ENCODE results near the gene CEACAM19. TPM values are rescaled to one million over a fixed set of nuclear protein-coding genes. Genes with fewer than 3 reads are reported as not detected.

CEACAM19 gene
- total and polyA plus RNA-seq, 8 donors = 0.58 to 17.0 (median 2.8) TPM

- H3K27me3 ChIP-seq = peaks cover 0 to 13% (median 0%) of the 10 kb centered on the region in 3 donors
- no peak overlapping the region for H3K27ac ChIP-seq
- no peaks in the 10 kb centered on the region for H3K9me3 ChIP-seq
- 85 to 93% (median 90%) methylated on average over 13 to 17 of the region's 17 CpGs for WGBS, 5 donors
- DNase-seq = no peak
- no peak overlapping the region for H3K4me3 ChIP-seq
- intact Hi-C loops (cut with DNase I; ENCODE audit: low total_unique reads) = no loop called here
- no peaks in the 10 kb centered on the region for H3K36me3 ChIP-seq
- H3K4me1 ChIP-seq = peaks cover 0 to 7% (median 0%) of the 10 kb centered on the region in 4 donors
- TF ChIP-seq EP300 (IDR thresholded peaks at IDR 0.05) = no peak
- no peak for TF ChIP-seq POLR2A (IDR thresholded peaks at IDR 0.05)
- TF ChIP-seq POLR2AphosphoS5 (IDR thresholded peaks at IDR 0.05) = no peak
- TF ChIP-seq CTCF (IDR thresholded peaks at IDR 0.05) = no peak
Observed at GRCh38 chr19:44702551-44703176, 31.4 kb downstream of the CEACAM19 start.

- 91 to 95% (median 93%) methylated on average over 14 to 28 of the region's 28 CpGs for WGBS, 5 donors
- intact Hi-C loops (cut with DNase I; ENCODE audit: low total_unique reads) = no loop called here
Observed at GRCh38 chr19:44703336-44704078, 32.2 kb downstream of the CEACAM19 start.

GRCh38 chr19:44704982-44705381, 33.7 kb downstream of the CEACAM19 start:
- peaks cover 0 to 7% (median 0%) of the 10 kb centered on the region in 4 donors for H3K4me1 ChIP-seq
- intact Hi-C loops (cut with DNase I; ENCODE audit: low total_unique reads) = no loop called here
- H3K9me3 ChIP-seq = no peaks in the 10 kb centered on the region
- H3K27me3 ChIP-seq = no peaks in the 10 kb centered on the region
- H3K36me3 ChIP-seq = no peaks in the 10 kb centered on the region
- WGBS, 5 donors = 84 to 98% (median 97%) methylated on average over 1 of the region's 1 CpG
- no peak overlapping the region for H3K4me3 ChIP-seq
- H3K27ac ChIP-seq = no peak overlapping the region
- no peak for TF ChIP-seq EP300 (IDR thresholded peaks at IDR 0.05)
- no peak for TF ChIP-seq CTCF (IDR thresholded peaks at IDR 0.05)
- no peak for TF ChIP-seq POLR2AphosphoS5 (IDR thresholded peaks at IDR 0.05)
- TF ChIP-seq POLR2A (IDR thresholded peaks at IDR 0.05) = no peak
- DNase-seq = no peak

More at GRCh38 chr19:44703336-44704078, 32.2 kb downstream of the CEACAM19 start:
- H3K36me3 ChIP-seq = no peaks in the 10 kb centered on the region
- peaks cover 0 to 7% (median 0%) of the 10 kb centered on the region in 3 donors for H3K27me3 ChIP-seq
- H3K9me3 ChIP-seq = no peaks in the 10 kb centered on the region
- no peak overlapping the region for H3K27ac ChIP-seq
- no peak for TF ChIP-seq POLR2AphosphoS5 (IDR thresholded peaks at IDR 0.05)
- TF ChIP-seq CTCF (IDR thresholded peaks at IDR 0.05) = no peak
- TF ChIP-seq POLR2A (IDR thresholded peaks at IDR 0.05) = no peak
- TF ChIP-seq EP300 (IDR thresholded peaks at IDR 0.05) = no peak
- peaks cover 0 to 7% (median 0%) of the 10 kb centered on the region in 4 donors for H3K4me1 ChIP-seq
- H3K4me3 ChIP-seq = no peak overlapping the region
- DNase-seq = no peak

GRCh38 chr19:44705502-44706010, 34.3 kb downstream of the CEACAM19 start:
- Histone ChIP-seq H3K36me3 (no peaks in the 10 kb centered on the region), H3K27me3 (no peaks in the 10 kb centered on the region), H3K4me1 (peaks cover 0 to 6% (median 0%) of the 10 kb centered on the region in 4 donors), H3K9me3 (no peaks in the 10 kb centered on the region), H3K4me3 (no peak overlapping the region), H3K27ac (no peak overlapping the region)
- no peak for DNase-seq
- intact Hi-C loops (cut with DNase I; ENCODE audit: low total_unique reads) = no loop called here
- TF ChIP-seq POLR2A (IDR thresholded peaks at IDR 0.05) (no peak), POLR2AphosphoS5 (IDR thresholded peaks at IDR 0.05) (no peak), CTCF (IDR thresholded peaks at IDR 0.05) (no peak), EP300 (IDR thresholded peaks at IDR 0.05) (no peak)
- WGBS, 5 donors = 89 to 97% (median 92%) methylated on average over 9 to 12 of the region's 12 CpGs
